ENCODE measurements around the gene BAD. TPM values are rescaled to one million over a fixed set of nuclear protein-coding genes. Genes with fewer than 3 reads are reported as not detected.

Gene BAD
- total and polyA plus RNA-seq, 2 of the 13 experiments (the other 11 are each of a cell fraction or from before 2014, with no cell fraction given): 17.9 to 28.5 TPM

GRCh38 chr11:64321026-64321425, 36.6 kb upstream of the BAD start:
- peaks cover 15% of the 10 kb centered on the region for H3K79me2 ChIP-seq (ENCODE audit: insufficient read depth, low read length)
- no peak overlapping the region for H3K4me2 ChIP-seq (ENCODE audit: low read depth, low read length)
- no peak for DNase-seq (ENCODE audit: low spot score)
- H2AFZ ChIP-seq (ENCODE audit: low read length): no peak overlapping the region
- BruUV-seq (replicated peaks): no TSS peak
- no peak overlapping the region for H3K27ac ChIP-seq (ENCODE audit: extremely low read length, insufficient read depth, low read length)
- TF ChIP-seq NR3C1 (CRISPR knock-in tag; IDR thresholded peaks at IDR 0.05) (no peak), ZKSCAN5 (CRISPR knock-in tag; IDR thresholded peaks at IDR 0.05) (no peak), NKX3-1 (CRISPR knock-in tag; IDR thresholded peaks at IDR 0.05) (no peak), RFXAP (CRISPR knock-in tag; IDR thresholded peaks at IDR 0.05; ENCODE audit: borderline replicate concordance) (no peak), ZNF670 (CRISPR knock-in tag; IDR thresholded peaks at IDR 0.05; ENCODE audit: borderline replicate concordance) (no peak), CBX5 (CRISPR knock-in tag; IDR thresholded peaks at IDR 0.05; ENCODE audit: borderline replicate concordance) (no peak), RCOR2 (CRISPR knock-in tag; IDR thresholded peaks at IDR 0.05) (no peak), SRY (CRISPR knock-in tag; IDR thresholded peaks at IDR 0.05) (no peak), ARID3A (IDR thresholded peaks at IDR 0.05; ENCODE audit: low read depth, low read length) (no peak), ZHX1 (CRISPR knock-in tag; IDR thresholded peaks at IDR 0.05; ENCODE audit: low read depth) (no peak), ZZZ3 (CRISPR knock-in tag; IDR thresholded peaks at IDR 0.05; ENCODE audit: borderline replicate concordance) (no peak), HDAC1 (CRISPR knock-in tag; IDR thresholded peaks at IDR 0.05) (no peak), ZNF362 (CRISPR knock-in tag; IDR thresholded peaks at IDR 0.05; ENCODE audit: borderline replicate concordance) (no peak), MAFK (conservative IDR thresholded peaks at IDR 0.05 in 1 of 2, IDR thresholded peaks at IDR 0.05 in 1 of 2; ENCODE audit: low read length in 2 of 2) (no peak), KDM5A (IDR thresholded peaks at IDR 0.05; ENCODE audit: borderline replicate concordance, low read length) (no peak)
- H3K36me3 ChIP-seq (replicated peaks in 1 of 2; ENCODE audit: control insufficient read depth in 1 of 2, insufficient read depth in 2 of 2, low read length in 2 of 2): peaks cover 1 to 18% of the 10 kb centered on the region in 2 experiments; a peak in 2 of 5 replicates
- no peak overlapping the region for H3K4me3 ChIP-seq (replicated peaks in 1 of 3; ENCODE audit: insufficient read depth in 1 of 3, low read depth in 2 of 3, low read length in 3 of 3)
- intact Hi-C loops (cut with micrococcal nuclease; ENCODE audit: unreplicated experiment) (no loop called here), in situ Hi-C loops (cut with HindIII; ENCODE audit: extremely low pct_ligation_motif_present, low pct_unique_long_range_greater_than_20kb) (no loop called here)
- 94% methylated on average over 5 of the region's 5 CpGs for WGBS (ENCODE audit: low lambda C conversion rate)
- no peaks in the 10 kb centered on the region for H3K9me3 ChIP-seq (ENCODE audit: low read length)
- no peaks in the 10 kb centered on the region for H4K20me1 ChIP-seq (ENCODE audit: insufficient read depth, low read length)
- H3K9ac ChIP-seq (ENCODE audit: insufficient read depth, low read depth, low read length): no peak overlapping the region
- ATAC-seq: no peak
- FAIRE-seq: no peak
- ChIA-PET POLR2A (no interaction called here), CTCF (ENCODE audit: low intra/inter-chr PET ratio, low total read pairs) (no interaction called here)
- peaks cover 19% of the 10 kb centered on the region for H3K4me1 ChIP-seq (ENCODE audit: insufficient read depth, low read length)
- no peaks in the 10 kb centered on the region; a peak in 1 of 5 replicates for H3K27me3 ChIP-seq (ENCODE audit: control insufficient read depth in 1 of 2, insufficient read depth in 2 of 2, low read length in 2 of 2)
